Measurements from ENCODE around the gene XG.

GRCh38 chrX:2820136-2820771 lies 68.4 kb downstream of the XG start:
- TF ChIP-seq, protein P1, sequence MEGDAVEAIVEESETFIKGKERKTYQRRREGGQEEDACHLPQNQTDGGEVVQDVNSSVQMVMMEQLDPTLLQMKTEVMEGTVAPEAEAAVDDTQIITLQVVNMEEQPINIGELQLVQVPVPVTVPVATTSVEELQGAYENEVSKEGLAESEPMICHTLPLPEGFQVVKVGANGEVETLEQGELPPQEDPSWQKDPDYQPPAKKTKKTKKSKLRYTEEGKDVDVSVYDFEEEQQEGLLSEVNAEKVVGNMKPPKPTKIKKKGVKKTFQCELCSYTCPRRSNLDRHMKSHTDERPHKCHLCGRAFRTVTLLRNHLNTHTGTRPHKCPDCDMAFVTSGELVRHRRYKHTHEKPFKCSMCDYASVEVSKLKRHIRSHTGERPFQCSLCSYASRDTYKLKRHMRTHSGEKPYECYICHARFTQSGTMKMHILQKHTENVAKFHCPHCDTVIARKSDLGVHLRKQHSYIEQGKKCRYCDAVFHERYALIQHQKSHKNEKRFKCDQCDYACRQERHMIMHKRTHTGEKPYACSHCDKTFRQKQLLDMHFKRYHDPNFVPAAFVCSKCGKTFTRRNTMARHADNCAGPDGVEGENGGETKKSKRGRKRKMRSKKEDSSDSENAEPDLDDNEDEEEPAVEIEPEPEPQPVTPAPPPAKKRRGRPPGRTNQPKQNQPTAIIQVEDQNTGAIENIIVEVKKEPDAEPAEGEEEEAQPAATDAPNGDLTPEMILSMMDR (IDR thresholded peaks at IDR 0.05; ENCODE audit: insufficient read depth, low read length) = no peak
- TF ChIP-seq POLR2AphosphoS5 (IDR thresholded peaks at IDR 0.05; ENCODE audit: low read depth) = no peak
- no peak for TF ChIP-seq GABPA (IDR thresholded peaks at IDR 0.05; ENCODE audit: low read depth)

Measured in HL-60 (cell line).